ENCODE measurements around the gene HOXD4. TPM values are rescaled to one million over a fixed set of nuclear protein-coding genes. Genes with fewer than 3 reads are reported as not detected.
A peak's percentile ranks its signal among the peaks of the same experiment; 100 is the strongest.

The HOXD4 gene
- total and polyA plus RNA-seq, 9 donors, result 6.2 to 16.5 (median 11.6) TPM

DNA sequence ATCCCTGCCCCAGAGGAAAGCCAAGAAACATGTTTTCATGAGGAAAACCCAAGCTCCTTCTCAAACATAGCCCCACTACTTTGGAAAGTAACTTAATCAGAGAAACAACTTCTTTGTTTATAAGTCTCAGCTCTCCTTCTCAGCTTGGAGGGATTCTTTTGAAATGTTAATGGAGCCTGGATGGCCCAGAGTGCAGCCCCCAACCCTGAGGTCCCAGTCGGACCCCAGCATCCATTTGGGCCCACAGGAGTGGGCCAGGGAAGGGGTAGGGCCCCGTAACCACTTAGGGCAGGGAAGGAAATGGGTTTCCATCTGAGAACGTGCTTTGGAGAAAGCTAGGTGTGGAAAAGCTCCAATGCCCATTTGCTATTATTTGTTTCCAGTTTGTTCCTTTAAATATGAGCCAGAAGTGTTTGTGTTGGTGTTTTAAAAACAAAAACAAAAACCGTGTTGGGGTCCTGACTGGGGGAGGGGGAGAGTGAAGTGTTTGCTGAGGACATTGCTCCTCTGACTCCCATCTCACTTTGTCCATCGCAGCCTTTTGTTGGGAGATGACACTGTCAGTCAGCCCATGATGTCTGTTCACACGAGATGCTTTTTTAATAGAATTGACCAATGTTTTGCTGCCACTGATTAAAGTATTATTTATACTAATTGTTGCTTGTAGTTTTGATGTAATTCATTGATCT, 4.2 kb downstream of the HOXD4 start:
- no peak for DNase-seq
- intact Hi-C loops (cut with DNase I), result loop anchor here in 1 of 4 donors (5.0 kb wide), 1 partner anchor 302 kb away; no protein-coding TSS in a partner anchor
- no peaks in the 10 kb centered on the region for H3K9me3 ChIP-seq
- 69 to 77% (median 73%) methylated on average over 6 of the region's 6 CpGs for WGBS, 3 donors
- no peak overlapping the region for H3K27ac ChIP-seq
- TF ChIP-seq POLR2A (IDR thresholded peaks at IDR 0.05), result no peak
- no peak for TF ChIP-seq EP300 (IDR thresholded peaks at IDR 0.05)
- TF ChIP-seq, protein P1, sequence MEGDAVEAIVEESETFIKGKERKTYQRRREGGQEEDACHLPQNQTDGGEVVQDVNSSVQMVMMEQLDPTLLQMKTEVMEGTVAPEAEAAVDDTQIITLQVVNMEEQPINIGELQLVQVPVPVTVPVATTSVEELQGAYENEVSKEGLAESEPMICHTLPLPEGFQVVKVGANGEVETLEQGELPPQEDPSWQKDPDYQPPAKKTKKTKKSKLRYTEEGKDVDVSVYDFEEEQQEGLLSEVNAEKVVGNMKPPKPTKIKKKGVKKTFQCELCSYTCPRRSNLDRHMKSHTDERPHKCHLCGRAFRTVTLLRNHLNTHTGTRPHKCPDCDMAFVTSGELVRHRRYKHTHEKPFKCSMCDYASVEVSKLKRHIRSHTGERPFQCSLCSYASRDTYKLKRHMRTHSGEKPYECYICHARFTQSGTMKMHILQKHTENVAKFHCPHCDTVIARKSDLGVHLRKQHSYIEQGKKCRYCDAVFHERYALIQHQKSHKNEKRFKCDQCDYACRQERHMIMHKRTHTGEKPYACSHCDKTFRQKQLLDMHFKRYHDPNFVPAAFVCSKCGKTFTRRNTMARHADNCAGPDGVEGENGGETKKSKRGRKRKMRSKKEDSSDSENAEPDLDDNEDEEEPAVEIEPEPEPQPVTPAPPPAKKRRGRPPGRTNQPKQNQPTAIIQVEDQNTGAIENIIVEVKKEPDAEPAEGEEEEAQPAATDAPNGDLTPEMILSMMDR (IDR thresholded peaks at IDR 0.05), result no peak
- H3K36me3 ChIP-seq, result no peaks in the 10 kb centered on the region
- no peaks in the 10 kb centered on the region for H3K4me1 ChIP-seq (ENCODE audit: insufficient read depth)
- no peaks in the 10 kb centered on the region for H3K27me3 ChIP-seq
- no peak overlapping the region for H3K4me3 ChIP-seq

DNA sequence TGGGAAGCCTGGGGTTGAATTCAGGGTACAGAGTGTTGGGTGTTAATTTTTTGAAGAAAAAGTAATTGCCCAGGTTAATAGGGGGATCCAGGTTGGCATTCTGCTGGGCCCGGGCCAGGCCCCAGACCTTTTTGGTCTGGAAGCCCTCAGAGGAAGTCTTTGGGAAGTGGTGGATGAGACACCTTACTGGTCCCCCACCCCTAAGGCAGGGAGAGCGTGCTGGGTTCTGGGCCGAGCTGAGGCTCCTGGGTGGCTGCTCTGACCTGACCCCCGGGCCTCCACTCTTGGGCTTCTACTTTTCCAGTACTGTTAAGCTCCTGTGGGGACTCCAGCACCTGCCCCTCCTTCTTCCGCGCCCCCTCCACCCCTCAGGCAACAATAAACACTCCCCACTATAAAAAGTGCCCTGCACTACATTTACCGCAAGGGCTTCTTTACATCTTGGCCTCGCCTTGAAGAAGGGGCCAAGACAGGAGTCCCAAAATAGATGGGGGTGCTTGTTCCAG, 5.0 kb downstream of the HOXD4 start:
- H3K4me1 ChIP-seq (ENCODE audit: insufficient read depth), result no peaks in the 10 kb centered on the region
- no peaks in the 10 kb centered on the region for H3K9me3 ChIP-seq
- H3K36me3 ChIP-seq, result no peaks in the 10 kb centered on the region
- intact Hi-C loops (cut with DNase I), result loop anchor here in 1 of 4 donors (5.0 kb wide), 1 partner anchor 301 kb away; no protein-coding TSS in a partner anchor
- 89 to 94% (median 91%) methylated on average over 8 of the region's 8 CpGs for WGBS, 3 donors
- no peaks in the 10 kb centered on the region for H3K27me3 ChIP-seq
- no peak overlapping the region for H3K4me3 ChIP-seq
- no peak for TF ChIP-seq EP300 (IDR thresholded peaks at IDR 0.05)
- TF ChIP-seq, protein P1 (IDR thresholded peaks at IDR 0.05), result no peak
- no peak for DNase-seq
- no peak overlapping the region for H3K27ac ChIP-seq

DNA sequence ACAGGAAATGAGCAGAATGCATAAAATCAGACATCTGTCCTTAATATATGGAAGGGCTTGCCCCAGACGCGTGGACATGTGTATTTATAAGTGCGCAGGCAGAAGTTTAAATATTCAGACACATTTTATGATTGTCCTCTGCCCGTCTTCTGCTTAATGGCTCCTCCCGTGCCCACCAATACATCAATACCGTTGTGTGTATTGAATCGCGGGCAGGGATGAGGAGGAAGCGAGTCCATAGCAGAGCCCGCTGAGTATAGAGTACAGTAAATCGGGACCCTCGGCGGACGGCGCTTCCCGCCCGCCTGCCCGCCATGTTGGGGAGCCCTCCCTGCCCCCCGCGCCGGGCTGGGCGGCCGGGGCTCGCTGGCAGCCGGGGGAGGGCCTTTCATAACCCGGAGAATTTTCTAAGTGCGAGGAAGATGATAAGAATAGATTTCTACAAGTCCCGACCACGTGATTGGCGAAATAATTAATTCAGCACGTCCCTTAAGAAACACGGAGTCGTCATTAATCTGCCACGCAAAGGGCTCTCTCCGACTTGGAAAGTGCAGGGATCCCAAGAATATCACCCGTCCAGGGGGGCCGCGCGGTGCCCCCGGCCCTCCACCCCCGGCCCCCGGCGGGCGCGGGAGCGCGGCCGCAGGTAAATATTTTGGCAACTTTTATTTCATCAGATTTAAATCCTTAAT, 5.6 kb downstream of the HOXD4 start, which contains the start of gene HOXD3:
Gene HOXD3 (plus strand): TSS at position 501 of the 692 bp plus-strand sequence. CDS start 11,808 bp downstream, outside the sequence.
- DNase-seq, result no peak
- intact Hi-C loops (cut with DNase I), result loop anchor here in 1 of 4 donors (5.0 kb wide), 1 partner anchor 300 kb away; no protein-coding TSS in a partner anchor
- Histone ChIP-seq H3K4me3 (peak within 1 kb of the TSS; percentile 42), H3K9me3 (no peaks in the 10 kb centered on the region), H3K36me3 (no peaks in the 10 kb centered on the region), H3K27ac (no peak within 1 kb of the TSS), H3K4me1 (ENCODE audit: insufficient read depth) (no peaks in the 10 kb centered on the region), H3K27me3 (no peaks in the 10 kb centered on the region)
- WGBS, 3 donors, result 63 to 76% (median 63%) methylated on average over 47 to 48 of the region's 48 CpGs
- no peak for TF ChIP-seq EP300 (IDR thresholded peaks at IDR 0.05)
- no peak for TF ChIP-seq POLR2A (IDR thresholded peaks at IDR 0.05)
- TF ChIP-seq, protein P1 (IDR thresholded peaks at IDR 0.05), result no peak

DNA sequence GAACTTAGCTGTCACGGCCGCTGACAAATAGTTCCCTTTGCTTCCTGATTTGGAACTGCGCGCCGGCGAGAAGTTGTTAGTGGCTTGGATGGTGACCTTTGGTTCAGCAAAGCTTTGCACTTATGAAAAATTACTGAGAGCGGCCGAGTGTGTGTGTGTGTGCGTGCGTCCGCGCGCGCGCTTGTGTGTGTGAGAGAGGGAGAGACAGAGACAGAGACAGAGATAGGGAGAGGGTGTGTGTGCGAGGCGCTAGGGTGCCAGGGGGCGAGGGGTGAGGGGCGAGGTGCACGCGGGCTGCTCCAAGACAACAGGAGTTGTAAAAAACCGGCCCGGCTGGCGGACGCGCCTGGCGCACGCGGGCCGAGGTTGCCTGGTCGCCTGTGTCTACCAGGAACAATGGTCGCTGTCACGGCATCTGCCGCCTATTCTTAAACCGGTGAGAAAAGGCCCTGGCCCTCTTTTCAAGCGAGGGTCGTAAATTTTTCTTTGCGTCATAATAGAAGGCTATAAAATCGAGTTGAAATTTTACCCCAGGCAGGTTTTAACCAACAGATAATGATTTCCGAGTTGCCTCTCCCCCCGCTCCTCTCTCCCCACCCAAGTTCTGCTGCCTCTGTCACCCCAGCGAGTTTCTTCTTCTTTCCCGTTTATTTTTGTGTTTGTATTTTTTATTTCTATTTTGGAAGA, 6.3 kb downstream of the HOXD4 start:
- peak overlapping the region; percentile 42 for H3K4me3 ChIP-seq
- WGBS, 3 donors, result 70 to 83% (median 79%) methylated on average over 43 of the region's 43 CpGs
- H3K27ac ChIP-seq, result no peak overlapping the region
- no peaks in the 10 kb centered on the region for H3K4me1 ChIP-seq (ENCODE audit: insufficient read depth)
- no peaks in the 10 kb centered on the region for H3K9me3 ChIP-seq
- peak in 2 of 5 donors; percentile 16 to 27 for DNase-seq
- no peaks in the 10 kb centered on the region for H3K27me3 ChIP-seq
- intact Hi-C loops (cut with DNase I), result loop anchor here in 1 of 4 donors (5.0 kb wide), 1 partner anchor 300 kb away; no protein-coding TSS in a partner anchor
- no peaks in the 10 kb centered on the region for H3K36me3 ChIP-seq
- TF ChIP-seq, protein P1 (IDR thresholded peaks at IDR 0.05), result no peak
- TF ChIP-seq POLR2A (IDR thresholded peaks at IDR 0.05) (no peak), EP300 (IDR thresholded peaks at IDR 0.05) (no peak)
